Measurements from ENCODE around the gene VAV3. TPM values are rescaled to one million over a fixed set of nuclear protein-coding genes. Genes with fewer than 3 reads are reported as not detected.
A peak's percentile ranks its signal among the peaks of the same experiment; 100 is the strongest.

VAV3 gene
- total RNA-seq, 1 experiment from 2014 or later = 10.0 TPM

- Mint-ChIP-seq H3K9me3 (no peaks in the 10 kb centered on the region), H3K27ac (peak overlapping the region; percentile 9), H3K4me3 (no peak overlapping the region), H3K4me1 (peaks cover 32% of the 10 kb centered on the region), H3K27me3 (ENCODE audit: low read depth) (no peaks in the 10 kb centered on the region), H3K36me3 (no peaks in the 10 kb centered on the region)
- CTCF ChIA-PET = interaction anchor here (1.0 kb wide), 1 partner anchor 8 kb away, joined by 3 read pairs; no protein-coding TSS in a partner anchor
- no peak for DNase-seq (ENCODE audit: low spot score)
- no peak for ATAC-seq
- TF ChIP-seq ZNF416 (CRISPR knock-in tag; IDR thresholded peaks at IDR 0.05) = no peak
- TF ChIP-seq MXD4 (CRISPR knock-in tag; IDR thresholded peaks at IDR 0.05; ENCODE audit: borderline replicate concordance) = no peak
- TF ChIP-seq IRF1 (CRISPR knock-in tag; IDR thresholded peaks at IDR 0.05) = no peak
- TF ChIP-seq CREM (CRISPR knock-in tag; IDR thresholded peaks at IDR 0.05) = no peak
- no peak for TF ChIP-seq EMX1 (CRISPR knock-in tag; IDR thresholded peaks at IDR 0.05)
- TF ChIP-seq ZNF512 (CRISPR knock-in tag; IDR thresholded peaks at IDR 0.05; ENCODE audit: borderline replicate concordance) = no peak
- no peak for TF ChIP-seq ZBTB43 (CRISPR knock-in tag; IDR thresholded peaks at IDR 0.05)
- no peak for TF ChIP-seq NFE2L1 (CRISPR knock-in tag; IDR thresholded peaks at IDR 0.05)
- no peak for TF ChIP-seq PRDM15 (CRISPR knock-in tag; IDR thresholded peaks at IDR 0.05)
- TF ChIP-seq NR2C2 (CRISPR knock-in tag; IDR thresholded peaks at IDR 0.05) = no peak
- TF ChIP-seq ZNF138 (CRISPR knock-in tag; conservative IDR thresholded peaks at IDR 0.05) = no peak
- TF ChIP-seq AFF4 (CRISPR knock-in tag; IDR thresholded peaks at IDR 0.05; ENCODE audit: borderline replicate concordance) = no peak
- TF ChIP-seq ATF1 (CRISPR knock-in tag; IDR thresholded peaks at IDR 0.05) = no peak
- TF ChIP-seq MLX (CRISPR knock-in tag; IDR thresholded peaks at IDR 0.05) = no peak
- no peak for TF ChIP-seq E2F5 (CRISPR knock-in tag; IDR thresholded peaks at IDR 0.05)
- no peak for TF ChIP-seq ZNF121 (CRISPR knock-in tag; IDR thresholded peaks at IDR 0.05)
- TF ChIP-seq ATF3 (CRISPR knock-in tag; conservative IDR thresholded peaks at IDR 0.05) = no peak
- no peak for TF ChIP-seq ERG (CRISPR knock-in tag; IDR thresholded peaks at IDR 0.05)
- TF ChIP-seq TP53 (CRISPR knock-in tag; IDR thresholded peaks at IDR 0.05) = no peak
- POLR2A ChIA-PET = no interaction called here
These were observed 175.0 kb downstream of the VAV3 start for GRCh38 chr1:107789817-107790524.

Data from WTC11 (cell line).